ENCODE data around the gene TNNI3K.

The TNNI3K gene

DNA sequence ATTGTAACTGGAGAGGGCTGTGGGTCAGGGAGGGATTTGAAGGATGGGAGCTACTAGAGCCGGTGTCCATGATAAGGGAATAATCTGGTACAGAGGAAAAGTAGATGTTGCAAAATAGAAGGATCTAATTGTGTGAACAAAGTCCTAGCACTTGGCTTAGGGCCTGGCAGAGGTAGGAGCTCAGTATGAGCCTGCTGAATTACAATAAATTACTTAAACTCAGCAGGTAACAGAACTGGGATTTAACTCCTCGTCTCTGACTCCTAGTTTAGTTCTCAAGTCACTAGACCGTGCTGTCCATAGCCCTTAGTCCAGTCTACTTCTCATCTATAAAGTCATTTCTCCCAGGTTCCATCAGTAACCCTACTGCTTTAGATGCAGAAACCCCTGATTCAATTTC, 157.0 kb downstream of the TNNI3K start:
- no peak for DNase-seq (ENCODE audit: low read depth in 1 of 2, low spot score in 1 of 2)

DNA sequence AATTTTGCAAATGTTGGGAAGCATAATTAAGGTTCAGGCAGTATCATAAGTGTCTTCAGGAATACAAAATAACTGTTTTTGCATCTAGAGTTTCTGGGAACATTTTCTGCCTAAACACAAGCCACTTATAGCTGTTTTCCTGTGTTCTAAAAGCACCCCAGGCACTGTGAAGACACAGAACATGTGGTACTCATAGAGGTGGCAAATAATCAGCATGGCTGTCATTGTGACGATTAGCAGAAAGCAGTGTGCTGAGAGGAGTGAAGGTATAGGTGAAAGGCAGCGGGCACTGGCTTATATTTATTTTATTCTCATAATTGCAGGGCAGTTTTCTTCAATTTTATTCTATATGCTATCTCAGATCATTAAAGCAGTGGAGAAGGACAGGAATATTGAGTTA, 157.7 kb downstream of the TNNI3K start:
- no peak for DNase-seq (ENCODE audit: low read depth in 1 of 2, low spot score in 1 of 2)

DNA sequence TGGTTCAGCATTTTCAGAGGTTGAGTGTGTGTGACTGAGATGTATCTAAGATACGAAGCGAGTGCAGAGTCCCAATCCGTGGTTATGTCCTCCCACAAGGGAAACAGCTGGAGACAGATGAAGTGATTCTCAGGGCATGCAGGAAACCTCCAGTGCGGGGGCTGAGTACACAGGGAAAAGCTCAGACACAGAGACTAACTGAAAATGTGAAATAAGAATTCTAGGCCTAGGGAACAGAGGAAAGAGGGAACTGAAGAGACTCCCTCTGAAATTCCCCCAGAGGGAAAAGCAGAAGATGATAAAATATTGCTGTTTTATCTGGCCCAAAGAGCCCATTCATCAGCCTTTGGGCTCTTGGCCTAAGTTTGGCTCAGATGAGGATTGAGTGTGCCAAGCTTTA, 160.4 kb downstream of the TNNI3K start:
- no peak for DNase-seq (ENCODE audit: low read depth in 1 of 2, low spot score in 1 of 2)

DNA sequence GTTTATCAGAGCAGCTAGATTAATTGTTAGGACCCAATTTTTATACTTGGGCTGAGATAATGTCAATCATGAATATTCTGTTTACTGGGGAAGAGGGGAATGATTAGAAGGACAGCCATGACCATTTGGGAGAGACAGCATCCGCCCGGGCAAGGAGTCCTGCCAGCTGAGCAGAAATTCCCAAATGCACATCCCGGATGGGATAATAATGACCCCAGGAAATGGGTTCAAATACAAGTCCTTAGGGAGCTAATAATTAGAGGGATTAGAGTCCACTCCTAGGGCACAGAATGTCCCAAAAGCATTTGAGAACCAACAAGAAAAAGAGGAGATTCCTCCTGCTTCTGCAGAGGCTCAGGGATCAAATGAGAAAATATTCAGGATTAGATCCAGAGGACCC, 161.3 kb downstream of the TNNI3K start:
- no peak for DNase-seq (ENCODE audit: low read depth in 1 of 2, low spot score in 1 of 2)

DNA sequence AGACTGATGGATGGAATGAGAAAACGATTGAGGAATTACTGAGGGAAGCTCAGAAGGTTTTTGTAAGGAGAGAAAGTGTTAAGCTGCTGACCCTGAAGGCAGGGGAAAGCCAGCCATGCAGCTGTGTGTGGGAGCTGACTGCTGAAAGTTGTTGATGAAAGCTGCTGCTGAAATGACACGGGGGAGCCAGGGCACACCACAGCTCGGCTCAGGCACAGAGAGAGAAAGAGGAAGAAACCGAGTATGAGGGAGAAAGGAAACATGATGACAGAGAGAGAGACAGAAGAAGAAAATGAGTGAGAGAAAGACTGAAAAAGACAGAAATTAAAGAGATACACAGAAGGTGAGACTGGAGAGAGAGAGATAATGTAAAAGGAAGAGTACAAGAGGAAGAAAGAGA, 161.7 kb downstream of the TNNI3K start:
- DNase-seq (ENCODE audit: low read depth in 1 of 2, low spot score in 1 of 2): no peak

DNA sequence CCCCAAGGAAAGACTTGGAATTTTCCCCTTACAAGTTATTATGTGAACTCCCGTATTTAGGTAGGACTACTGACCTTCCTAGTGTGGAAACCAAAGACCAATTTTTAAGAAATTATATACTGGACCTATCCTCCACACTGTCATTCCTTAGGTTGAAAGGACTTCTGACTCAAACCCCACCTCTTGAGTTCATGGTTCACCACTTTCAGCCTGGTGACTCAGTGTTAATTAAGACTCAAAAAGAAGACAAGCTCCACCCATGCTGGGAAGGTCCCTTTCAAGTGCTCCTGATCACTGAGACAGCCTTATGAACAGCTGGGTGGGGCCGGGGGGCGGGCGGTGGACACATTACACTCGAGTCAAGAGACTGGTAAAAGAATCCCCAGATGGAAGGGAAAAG, 164.1 kb downstream of the TNNI3K start:
- DNase-seq (ENCODE audit: low read depth in 1 of 2, low spot score in 1 of 2): no peak

DNA sequence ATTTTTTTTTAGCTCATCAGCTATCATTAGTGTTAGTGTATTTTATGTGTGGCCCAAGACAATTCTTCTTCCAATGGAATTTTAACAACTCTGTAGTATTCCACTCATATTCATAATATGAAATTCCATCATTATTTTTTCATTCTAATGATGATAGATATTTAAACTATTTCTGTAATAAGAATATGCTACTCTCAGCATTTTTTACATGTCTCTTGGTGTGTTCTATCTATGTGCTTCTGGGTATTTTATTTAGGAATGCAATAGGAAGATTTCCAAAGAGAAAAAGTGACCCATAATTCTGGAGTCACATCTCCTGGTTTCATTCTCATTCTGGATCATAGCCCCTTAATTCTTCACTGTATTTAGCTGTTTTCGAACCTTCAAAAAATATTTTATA, 167.7 kb downstream of the TNNI3K start:
- no peak for DNase-seq (ENCODE audit: low read depth in 1 of 2, low spot score in 1 of 2)

DNA sequence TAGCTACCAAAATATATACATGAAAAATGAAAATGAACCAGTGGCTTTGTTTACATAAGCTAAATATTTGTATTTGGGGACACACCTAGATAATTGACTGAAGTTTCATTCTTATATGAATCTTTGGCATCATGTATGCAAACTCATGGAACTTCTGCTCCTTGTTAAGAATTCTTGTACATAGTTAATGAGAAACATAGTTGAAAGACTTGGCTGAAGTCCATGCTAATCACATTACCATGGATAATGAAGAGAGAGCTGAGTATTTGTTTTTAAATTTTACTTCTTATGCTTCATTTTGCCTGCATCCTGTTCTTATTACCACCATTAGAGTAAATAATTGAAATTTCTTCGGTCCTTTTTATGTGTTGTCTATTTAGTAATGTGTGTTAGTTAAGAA, 168.4 kb downstream of the TNNI3K start:
- no peak for DNase-seq (ENCODE audit: low read depth in 1 of 2, low spot score in 1 of 2)

DNA sequence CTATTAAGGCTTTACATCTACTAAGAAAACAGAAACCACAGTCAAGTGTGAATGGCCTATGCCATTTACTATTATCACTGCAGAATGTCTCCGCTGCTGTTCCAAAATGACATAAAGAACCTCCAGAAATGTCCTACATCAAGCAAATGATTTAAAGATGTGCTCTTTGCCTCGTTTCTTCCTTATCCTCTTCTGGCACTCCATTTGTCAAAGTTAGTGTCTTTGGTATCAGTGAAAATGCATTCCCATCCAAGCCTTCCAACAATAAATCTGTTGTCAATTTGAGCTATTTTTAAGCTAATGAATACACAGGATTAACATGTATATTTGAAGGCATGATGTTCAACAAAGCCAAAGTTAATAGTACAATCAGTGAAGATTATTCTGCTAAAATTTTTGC, 171.6 kb downstream of the TNNI3K start:
- no peak for DNase-seq (ENCODE audit: low read depth in 1 of 2, low spot score in 1 of 2)

DNA sequence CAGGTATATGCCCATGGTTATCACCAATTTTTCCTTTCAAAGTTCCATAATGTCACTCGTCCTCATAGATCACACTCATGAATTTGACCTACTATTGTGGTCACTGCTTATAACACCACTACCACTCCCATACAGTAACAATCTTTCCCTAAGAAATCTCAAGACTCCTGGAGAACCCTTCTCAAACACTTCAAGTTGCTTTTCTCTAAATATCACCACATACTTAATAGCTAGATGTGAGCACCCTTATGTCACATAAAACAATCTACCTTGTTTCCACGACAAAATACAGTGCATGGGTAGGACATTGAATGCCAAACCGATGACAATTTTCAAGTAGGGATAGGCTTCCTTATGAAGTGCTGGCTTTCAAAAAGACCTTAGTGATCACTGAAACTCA, 172.7 kb downstream of the TNNI3K start:
- DNase-seq (ENCODE audit: low read depth in 1 of 2, low spot score in 1 of 2): no peak

DNA sequence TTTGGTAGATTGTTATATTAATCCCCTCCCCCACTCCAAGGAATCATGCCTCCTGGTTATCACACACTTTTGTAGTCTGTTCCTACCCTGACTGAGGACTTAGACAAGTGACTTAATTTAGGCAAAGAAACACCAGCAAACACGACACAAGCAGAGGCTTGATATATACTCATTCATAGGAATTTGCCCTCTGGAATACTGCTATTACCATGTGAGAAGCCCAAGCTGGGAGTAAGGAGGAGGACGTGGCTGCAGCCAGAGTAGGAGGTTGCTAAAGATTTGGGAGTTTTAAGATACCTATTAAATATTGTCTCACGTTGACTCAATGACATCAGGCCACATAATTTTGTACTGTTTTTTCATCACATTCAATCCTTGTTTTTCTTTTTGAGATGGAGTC, 177.1 kb downstream of the TNNI3K start:
- no peak for DNase-seq (ENCODE audit: low read depth in 1 of 2, low spot score in 1 of 2)

DNA sequence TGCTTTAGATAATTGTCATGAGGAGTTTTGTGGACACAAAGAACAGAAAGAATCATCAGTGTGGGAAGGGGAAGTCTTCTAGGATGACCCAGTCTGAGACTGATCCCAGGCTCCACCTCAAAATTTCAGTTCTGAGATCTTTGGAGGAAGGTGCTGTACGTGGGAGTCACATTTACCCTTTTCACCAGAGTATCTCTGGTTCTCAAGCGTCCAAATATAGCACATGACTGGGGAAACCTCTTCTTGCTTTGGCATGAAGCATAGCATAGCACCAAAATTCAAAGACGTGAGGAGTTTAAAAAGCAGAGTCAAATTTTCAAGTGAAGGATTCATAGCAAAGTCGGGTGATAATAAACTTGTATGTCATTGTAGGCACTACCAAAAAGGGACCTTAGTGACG, 180.7 kb downstream of the TNNI3K start:
- no peak for DNase-seq (ENCODE audit: low read depth in 1 of 2, low spot score in 1 of 2)

DNA sequence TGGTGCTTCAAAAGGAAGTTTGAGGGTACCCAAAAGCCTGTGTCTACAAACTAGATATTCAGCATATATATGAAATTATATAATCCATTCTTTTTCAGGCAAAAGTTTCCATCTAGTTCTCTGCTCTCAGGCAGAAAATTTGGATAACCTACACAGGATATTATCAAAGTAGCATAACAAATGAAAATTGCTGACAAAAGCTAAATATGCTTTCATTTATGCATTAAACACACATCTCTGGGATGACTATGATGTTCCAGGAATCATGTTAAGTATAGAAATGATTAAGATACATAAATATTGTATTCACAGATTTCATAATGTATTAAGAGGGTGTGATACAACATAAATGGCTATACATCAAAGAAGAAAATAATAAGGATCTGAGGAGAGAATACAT, 184.4 kb downstream of the TNNI3K start:
- no peak for DNase-seq (ENCODE audit: low read depth in 1 of 2, low spot score in 1 of 2)

DNA sequence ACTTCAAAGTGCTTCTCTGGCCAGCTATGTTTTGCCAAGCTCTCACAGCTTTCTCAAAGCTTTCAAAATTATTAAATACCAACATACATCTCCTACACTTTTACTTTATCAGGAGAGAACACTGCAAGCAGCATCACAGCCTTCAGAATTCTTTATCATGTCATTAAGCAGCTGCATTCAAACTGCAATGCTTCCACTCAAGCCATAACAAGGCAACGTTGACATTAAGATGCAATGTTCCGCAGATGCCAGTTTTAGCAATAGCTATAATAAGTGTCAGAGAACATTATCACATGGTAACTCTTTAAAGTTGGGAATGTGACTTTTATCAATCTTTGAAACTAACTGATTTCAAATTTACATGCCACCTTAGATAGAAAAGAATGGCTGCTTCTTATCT, 185.3 kb downstream of the TNNI3K start:
- no peak for DNase-seq (ENCODE audit: low read depth in 1 of 2, low spot score in 1 of 2)

DNA sequence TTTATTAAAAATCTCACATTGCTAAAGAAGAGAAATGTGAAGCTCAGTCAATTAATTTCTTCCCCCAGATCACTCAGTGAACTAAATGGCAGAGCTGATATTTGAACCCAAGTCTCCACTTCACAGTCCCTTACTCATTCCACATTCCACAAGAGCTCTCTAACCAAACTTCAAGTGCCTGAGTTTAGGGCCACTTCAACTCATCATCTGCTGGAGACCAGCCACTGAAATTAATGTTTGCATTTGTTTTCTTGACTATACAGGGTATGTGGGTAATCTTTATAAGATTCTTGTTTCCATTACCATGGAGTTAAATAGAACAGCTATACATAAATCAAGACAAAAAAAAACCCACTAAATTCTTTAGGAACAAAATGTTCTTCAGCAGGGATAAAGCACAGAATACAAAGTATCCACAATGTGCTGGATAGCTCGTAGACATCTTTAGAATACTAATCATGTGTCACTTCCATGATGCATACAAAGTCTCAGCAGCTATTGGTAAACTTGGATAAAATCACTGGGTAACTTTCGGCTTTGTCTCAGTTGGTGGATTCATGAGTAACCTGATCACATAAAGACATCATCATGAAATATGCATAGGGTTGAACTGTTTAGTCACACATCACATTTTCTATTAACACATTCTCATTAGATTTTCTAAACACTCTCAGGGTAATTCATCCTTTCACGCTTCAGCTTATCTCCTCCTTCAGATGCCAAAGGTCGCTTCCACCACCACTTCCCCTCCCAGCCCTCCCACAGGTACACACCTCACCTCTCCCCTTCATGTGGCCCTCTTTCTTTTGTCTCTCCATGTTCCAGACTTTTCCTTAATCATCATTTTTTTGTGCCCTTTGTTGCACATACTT, 187.5 kb downstream of the TNNI3K start:
- no peak for DNase-seq (ENCODE audit: low read depth in 1 of 2, low spot score in 1 of 2)

DNA sequence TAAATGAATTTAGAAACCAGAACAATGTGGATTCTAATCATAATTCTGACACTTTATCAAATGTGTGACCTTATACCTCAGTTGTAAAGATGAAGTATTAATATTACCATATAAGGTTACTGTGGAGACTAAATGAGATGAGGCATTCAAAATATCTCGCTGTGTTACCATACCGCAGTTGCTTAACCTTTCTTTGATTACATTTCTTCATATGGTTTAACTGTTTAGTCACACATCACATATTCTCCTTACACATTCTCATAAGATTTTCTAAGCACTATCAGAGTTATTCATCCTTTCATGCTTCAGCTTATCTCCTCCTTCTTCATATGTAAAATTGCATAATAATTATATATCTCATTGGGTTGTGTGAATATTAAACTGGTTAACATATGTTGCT, 188.3 kb downstream of the TNNI3K start:
- no peak for DNase-seq (ENCODE audit: low read depth in 1 of 2, low spot score in 1 of 2)

DNA sequence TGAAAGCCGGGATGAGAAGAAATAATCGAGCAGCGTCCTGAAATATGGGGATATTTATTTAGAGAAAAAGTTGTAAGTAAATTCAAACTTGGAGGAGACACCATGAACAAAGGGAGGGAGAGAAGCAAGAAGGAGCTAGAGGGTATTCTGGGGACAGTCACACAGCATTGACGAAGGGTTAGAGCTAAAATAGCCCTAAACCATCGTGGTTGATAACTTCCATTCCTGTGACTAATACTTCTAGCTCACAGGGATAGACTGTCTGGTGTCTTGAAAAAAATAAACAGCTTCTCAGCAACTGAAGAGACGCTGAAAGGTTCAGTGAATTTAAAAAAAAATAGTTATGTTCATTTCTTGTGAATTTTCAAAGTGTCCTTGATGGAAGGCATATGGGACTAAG, 190.5 kb downstream of the TNNI3K start:
- no peak for DNase-seq (ENCODE audit: low read depth in 1 of 2, low spot score in 1 of 2)

DNA sequence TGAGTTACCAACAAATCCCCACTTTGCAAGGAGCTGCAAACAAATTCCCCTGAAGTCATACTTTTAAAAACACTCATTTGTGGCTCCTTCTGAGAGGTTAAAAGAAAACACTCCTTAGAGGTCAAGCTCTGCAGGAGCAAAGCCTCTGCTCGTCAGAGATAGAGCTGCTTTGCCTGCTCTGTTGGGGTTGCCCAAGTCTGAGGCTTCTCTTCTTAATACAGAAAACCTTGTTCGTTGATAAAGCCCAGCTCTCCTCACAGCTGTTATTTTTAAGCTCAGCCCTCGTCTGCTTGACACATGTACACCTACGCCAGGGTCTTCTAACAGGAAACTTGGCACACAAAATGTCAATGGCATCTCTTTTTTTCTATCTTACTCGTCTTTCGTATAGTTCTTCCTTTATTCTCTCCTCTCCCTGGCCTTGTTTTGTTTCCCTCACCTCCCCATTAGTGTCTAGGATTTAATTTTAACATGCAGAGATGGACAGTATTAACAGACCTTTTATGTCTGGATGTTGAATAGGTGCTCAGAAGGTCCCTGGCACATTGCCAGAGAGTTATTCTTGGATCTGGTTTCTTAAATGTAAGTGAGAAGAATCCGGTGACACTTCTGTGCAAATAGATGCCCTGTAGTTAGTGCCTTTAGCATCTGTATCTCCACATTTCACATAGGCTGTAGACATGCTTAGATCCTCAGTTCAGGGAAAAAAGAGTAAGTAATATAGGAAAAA, 191.2 kb downstream of the TNNI3K start:
- no peak for DNase-seq (ENCODE audit: low read depth in 1 of 2, low spot score in 1 of 2)

DNA sequence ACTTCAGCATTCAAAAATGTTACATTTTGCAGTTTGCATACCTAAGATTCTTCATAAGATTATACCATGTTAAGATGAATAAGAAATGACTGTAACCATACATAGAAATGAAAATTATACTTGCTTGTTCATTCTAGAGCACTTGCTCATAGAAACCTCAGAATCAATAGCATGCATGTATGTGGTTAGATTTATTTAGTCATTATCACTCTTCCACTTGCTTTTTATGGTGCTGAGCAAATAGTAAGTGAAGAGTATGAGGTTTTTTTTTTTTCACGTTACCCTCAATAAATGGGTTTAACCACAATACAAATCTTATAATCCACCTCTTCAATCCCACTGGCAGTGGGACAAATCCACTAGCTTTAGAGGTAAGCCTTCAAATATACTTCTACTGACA, 192.5 kb downstream of the TNNI3K start:
- no peak for DNase-seq (ENCODE audit: low read depth in 1 of 2, low spot score in 1 of 2)

DNA sequence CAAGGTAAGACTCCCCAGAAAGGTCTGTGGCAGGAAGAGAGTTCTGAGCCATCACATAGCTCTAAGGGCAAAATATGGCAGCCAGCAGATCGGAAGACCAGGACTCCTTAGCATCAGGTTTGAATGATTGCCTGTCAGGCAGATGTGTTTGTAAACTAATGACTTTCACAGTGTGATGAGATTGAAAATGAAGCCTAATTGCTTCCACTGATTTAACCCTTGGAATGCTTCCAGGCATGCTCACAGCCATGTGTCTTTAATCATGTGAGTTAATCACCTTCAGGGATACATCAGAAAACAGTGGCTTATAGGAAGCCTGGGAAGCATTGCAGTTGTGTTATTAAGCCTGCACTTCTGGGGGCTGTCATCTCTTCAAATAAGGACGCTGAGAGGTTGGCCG, 194.4 kb downstream of the TNNI3K start:
- DNase-seq (ENCODE audit: low read depth in 1 of 2, low spot score in 1 of 2): no peak

DNA sequence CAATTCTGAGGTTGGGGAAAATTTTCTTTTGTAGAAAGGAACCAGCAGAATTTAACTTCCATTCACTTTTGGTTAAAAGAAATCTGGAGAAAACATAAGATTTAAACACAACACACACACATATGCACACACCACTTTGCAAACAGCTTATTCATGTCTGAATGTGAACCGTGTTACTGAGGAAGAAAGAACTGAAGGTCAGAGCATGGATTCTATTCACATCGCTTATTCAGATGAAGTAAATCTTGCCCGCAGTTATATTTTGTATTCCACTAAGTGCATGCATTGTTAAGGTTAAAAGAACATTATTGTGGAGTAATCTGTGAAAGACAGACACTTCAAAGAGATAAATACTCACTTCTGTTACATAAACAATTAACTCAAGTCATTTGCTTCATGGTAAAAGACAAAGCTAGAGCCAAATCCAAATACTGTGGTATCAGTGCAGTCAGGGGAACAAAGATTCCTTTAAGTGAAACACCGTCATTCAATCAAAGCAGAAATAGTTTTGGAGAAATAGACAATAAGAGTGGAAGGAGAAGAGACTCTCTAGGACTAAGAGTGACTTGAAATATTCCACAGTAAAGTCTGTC, 195.3 kb downstream of the TNNI3K start:
- DNase-seq (ENCODE audit: low read depth in 1 of 2, low spot score in 1 of 2): no peak

DNA sequence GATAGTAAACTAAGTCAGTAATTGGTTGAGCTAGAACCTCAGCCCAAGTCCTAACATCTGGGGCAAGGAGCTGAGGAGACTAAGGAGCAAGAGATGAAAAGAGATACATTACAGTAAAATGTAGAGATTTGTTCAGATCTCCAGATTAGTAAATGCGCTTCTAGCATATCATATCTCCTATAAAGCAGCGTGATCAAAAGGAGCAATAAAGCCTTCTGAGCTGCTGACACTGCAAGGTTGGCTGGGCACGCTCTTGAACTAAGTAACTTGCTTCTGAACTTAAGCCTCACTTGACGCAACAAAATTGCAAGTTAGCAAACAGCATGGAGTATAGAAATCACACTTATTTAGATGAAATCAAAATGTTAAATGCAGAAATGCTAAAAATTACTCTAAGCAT, 196.3 kb downstream of the TNNI3K start:
- DNase-seq (ENCODE audit: low read depth in 1 of 2, low spot score in 1 of 2): no peak
